ENCODE measurements around the gene TSSK6.

DNA sequence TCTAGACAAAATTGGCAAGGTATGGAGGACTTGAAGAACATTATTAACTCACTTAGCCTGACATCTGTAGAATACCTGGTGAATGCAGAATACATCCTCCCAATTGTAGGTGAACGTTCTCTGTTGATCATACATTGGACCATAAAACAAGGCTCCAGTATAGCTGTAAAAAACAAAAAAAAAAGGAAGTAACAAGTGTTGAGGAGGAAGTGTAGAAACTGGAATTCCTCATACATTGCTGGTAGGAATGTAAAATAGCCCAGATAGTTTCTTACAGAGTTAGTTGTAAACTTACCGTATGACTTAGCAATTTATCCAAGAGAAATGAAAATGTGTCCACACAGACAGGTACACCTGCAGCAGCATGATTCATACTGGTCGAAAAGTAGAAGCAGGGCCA, 44.8 kb downstream of the TSSK6 start:
- TF ChIP-seq TCF12 (IDR thresholded peaks at IDR 0.05; ENCODE audit: low read depth) (no peak), YY1 (IDR thresholded peaks at IDR 0.05; ENCODE audit: low read depth) (no peak), EP300 (IDR thresholded peaks at IDR 0.05; ENCODE audit: borderline replicate concordance) (no peak), CEBPB (IDR thresholded peaks at IDR 0.05) (no peak), EGR1 (IDR thresholded peaks at IDR 0.05) (no peak), CREB1 (IDR thresholded peaks at IDR 0.05; ENCODE audit: low read depth) (no peak), RAD21 (IDR thresholded peaks at IDR 0.05; ENCODE audit: low read depth) (no peak), NFIC (IDR thresholded peaks at IDR 0.05) (no peak), TAF1 (IDR thresholded peaks at IDR 0.05; ENCODE audit: low read depth) (no peak), TEAD4 (IDR thresholded peaks at IDR 0.05) (no peak)
- TF ChIP-seq, protein P1, sequence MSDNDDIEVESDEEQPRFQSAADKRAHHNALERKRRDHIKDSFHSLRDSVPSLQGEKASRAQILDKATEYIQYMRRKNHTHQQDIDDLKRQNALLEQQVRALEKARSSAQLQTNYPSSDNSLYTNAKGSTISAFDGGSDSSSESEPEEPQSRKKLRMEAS (IDR thresholded peaks at IDR 0.05): no peak

Data from Ishikawa (cell line).